Left ventricle myocardium inferior (tissue), 1 donor: ENCODE data around the gene MED22. TPM values are rescaled to one million over a fixed set of nuclear protein-coding genes. Genes with fewer than 3 reads are reported as not detected.

ENCODE experiments used
- DNase-seq: peaks from one replicate; pipeline ENCODE4 v3.0.0-alpha.2; 2020
- H3K27ac ChIP-seq: fragments of 200-600 bp; replicated peaks from 2 replicates; pipeline ENCODE4 v1.8.0; 2021
- H3K27me3 ChIP-seq: fragments of 200-600 bp; 2 replicates; pipeline ENCODE4 v1.8.0; 2021; ENCODE audit warnings: low read depth
- H3K36me3 ChIP-seq: fragments of 200-600 bp; 2 replicates; pipeline ENCODE4 v1.8.0; 2021
- H3K4me1 ChIP-seq: fragments of 200-600 bp; 2 replicates; pipeline ENCODE4 v1.8.0; 2021
- H3K4me3 ChIP-seq: fragments of 200-600 bp; 2 replicates; pipeline ENCODE4 v1.8.0; 2021; ENCODE audit warnings: mild to moderate bottlenecking, moderate library complexity
- H3K9me3 ChIP-seq: fragments of 200-600 bp; replicated peaks from 2 replicates; pipeline ENCODE4 v1.8.0; 2021
- intact Hi-C: fragments of 100-400 bp; cut with micrococcal nuclease; formaldehyde crosslinking; loops from one replicate; pipeline ENCODE4 v1.11.0; 2022
- total RNA-seq: library from RNA; stranded (reverse); fragmentation: NEBNext Ultra II Directional; extraction: Animal tissue kit (Norgen Biotek cat#: 25700); gene quantifications from one replicate; pipeline ENCODE4 v1.2.1, GENCODE V29; 2021
- TF ChIP-seq, protein P1 (sequence below): fragments of 200-600 bp; IDR thresholded peaks from 2 replicates; pipeline ENCODE4 v1.8.0; 2021; ENCODE audit warnings: antibody characterized with exemption, mild to moderate bottlenecking, borderline replicate concordance
- donor health status: DM: no; HTN: yes; CAD: no; lungs with severe emphysema.

The MED22 gene
- total RNA-seq, 1 donor from 2014 or later, result 18.4 TPM

DNA sequence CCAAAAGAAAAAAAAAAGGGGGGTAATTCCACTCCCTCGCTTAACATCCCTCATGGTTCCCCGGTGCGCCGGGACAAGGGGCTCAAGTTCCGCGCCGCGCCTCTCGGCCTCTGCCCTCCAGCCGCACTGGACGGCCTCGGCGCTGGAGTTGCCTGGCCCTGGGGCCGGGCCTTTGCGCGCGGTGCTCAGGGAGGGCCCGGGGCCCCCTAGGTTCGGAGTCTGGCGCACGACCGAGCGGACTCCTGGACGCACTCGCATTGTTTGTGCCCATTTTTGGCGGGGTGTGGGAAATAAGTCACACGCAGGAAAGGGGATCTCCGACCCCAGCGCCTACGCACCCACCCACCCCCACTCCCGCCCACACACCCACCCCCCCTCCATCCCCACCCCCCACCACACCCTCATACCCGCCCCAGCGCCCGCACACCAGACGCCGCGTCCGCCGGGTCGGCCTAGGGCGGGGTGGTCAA, 381 bp downstream of the MED22 start:
- Histone ChIP-seq H3K27ac (peak overlapping the region; percentile 91), H3K4me3 (peak overlapping the region; percentile 100), H3K36me3 (peaks cover 69% of the 10 kb centered on the region), H3K4me1 (peaks cover 45% of the 10 kb centered on the region), H3K9me3 (no peaks in the 10 kb centered on the region), H3K27me3 (no peaks in the 10 kb centered on the region)
- TF ChIP-seq, protein P1, sequence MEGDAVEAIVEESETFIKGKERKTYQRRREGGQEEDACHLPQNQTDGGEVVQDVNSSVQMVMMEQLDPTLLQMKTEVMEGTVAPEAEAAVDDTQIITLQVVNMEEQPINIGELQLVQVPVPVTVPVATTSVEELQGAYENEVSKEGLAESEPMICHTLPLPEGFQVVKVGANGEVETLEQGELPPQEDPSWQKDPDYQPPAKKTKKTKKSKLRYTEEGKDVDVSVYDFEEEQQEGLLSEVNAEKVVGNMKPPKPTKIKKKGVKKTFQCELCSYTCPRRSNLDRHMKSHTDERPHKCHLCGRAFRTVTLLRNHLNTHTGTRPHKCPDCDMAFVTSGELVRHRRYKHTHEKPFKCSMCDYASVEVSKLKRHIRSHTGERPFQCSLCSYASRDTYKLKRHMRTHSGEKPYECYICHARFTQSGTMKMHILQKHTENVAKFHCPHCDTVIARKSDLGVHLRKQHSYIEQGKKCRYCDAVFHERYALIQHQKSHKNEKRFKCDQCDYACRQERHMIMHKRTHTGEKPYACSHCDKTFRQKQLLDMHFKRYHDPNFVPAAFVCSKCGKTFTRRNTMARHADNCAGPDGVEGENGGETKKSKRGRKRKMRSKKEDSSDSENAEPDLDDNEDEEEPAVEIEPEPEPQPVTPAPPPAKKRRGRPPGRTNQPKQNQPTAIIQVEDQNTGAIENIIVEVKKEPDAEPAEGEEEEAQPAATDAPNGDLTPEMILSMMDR, result no peak
- DNase-seq, result peak; percentile 43
- intact Hi-C loops, result no loop called here

DNA sequence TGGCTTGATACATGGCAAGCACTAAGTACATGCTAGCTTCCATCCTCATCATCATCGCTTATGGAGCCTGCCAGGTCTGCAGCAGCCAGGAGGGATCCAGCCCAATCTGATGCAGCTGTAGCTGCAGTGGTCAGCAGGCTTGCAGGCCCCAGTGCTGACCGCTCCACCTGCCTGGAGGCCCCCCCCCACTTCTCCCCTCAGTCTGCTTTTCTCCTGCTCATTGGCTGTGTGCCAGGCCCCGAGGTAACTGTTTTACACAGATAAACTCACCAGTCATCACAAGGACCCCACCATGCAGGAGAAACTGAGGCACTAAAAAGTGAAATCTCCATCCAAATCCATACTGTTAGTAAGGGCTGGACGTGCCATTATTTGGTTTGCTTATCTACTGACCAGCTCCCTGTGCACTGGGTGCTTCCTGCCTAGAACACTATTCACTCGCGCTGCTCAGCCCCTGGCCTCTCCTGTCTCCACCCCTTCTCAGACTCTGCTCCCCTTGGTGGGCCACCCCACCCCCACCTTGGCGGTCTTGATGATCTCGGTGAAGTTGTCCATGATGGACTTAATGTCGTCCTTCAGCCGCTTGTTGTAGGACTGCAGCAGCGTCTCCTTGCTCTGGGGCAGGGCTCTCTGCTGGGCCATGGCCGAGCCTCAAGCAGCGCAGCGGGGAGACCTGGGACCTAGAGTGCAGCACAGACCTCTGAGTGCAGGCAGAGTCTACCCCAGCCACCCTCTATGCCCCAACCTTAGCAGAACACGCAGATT, 1.7 kb downstream of the MED22 start:
- Histone ChIP-seq H3K27me3 (no peaks in the 10 kb centered on the region), H3K4me1 (peaks cover 45% of the 10 kb centered on the region), H3K27ac (peak overlapping the region; percentile 91), H3K9me3 (no peaks in the 10 kb centered on the region), H3K36me3 (peaks cover 69% of the 10 kb centered on the region), H3K4me3 (peak overlapping the region; percentile 100)
- TF ChIP-seq, protein P1, result no peak
- no peak for DNase-seq
- intact Hi-C loops, result no loop called here

DNA sequence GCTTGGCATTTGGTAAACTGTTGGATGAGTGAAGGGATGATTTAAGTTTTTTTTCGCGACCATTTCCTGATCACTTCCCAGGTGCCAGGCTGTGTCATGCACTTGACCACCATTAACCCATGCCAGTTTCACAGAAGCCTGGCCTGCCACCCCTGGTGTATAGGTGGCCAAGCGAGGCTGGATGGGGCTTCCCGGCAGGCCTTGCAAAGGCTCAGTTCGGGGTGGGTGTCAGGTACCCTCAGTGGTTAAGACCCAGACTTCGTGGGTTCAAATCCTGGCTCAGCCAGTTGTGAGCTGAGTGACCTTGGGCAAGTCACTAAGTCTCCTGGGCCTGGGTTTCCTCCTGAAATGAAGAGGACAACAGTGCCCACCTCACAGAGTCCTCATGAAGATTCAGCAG, 2.3 kb downstream of the MED22 start:
- no peaks in the 10 kb centered on the region for H3K27me3 ChIP-seq
- no peak overlapping the region for H3K27ac ChIP-seq
- peaks cover 67% of the 10 kb centered on the region for H3K36me3 ChIP-seq
- no peak for DNase-seq
- H3K4me1 ChIP-seq, result peaks cover 45% of the 10 kb centered on the region
- intact Hi-C loops, result no loop called here
- no peak overlapping the region for H3K4me3 ChIP-seq
- TF ChIP-seq, protein P1, result no peak
- H3K9me3 ChIP-seq, result no peaks in the 10 kb centered on the region

DNA sequence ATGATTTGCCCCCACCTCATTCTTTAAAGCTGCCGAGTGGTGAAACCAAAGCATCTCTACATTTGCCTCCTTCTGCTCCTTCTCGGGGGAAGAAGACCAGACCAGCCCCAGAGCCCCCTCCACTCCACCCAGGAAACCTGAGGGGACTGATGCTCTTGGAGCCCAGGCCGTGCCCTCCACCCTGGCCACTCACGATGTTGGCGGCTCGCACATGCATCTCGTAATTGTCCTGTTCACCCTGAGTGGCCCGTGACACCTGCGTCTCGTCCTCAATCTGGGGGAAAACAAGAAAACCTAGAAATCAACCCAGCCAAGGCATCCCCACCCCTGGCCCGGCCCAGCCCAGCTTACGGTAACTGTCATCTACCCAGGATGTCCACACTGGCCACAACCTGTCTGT, 3.0 kb downstream of the MED22 start:
- intact Hi-C loops, result no loop called here
- no peak overlapping the region for H3K27ac ChIP-seq
- H3K36me3 ChIP-seq, result peaks cover 64% of the 10 kb centered on the region
- peaks cover 39% of the 10 kb centered on the region for H3K4me1 ChIP-seq
- TF ChIP-seq, protein P1, result no peak
- H3K27me3 ChIP-seq, result no peaks in the 10 kb centered on the region
- no peak overlapping the region for H3K4me3 ChIP-seq
- no peaks in the 10 kb centered on the region for H3K9me3 ChIP-seq
- DNase-seq, result no peak

DNA sequence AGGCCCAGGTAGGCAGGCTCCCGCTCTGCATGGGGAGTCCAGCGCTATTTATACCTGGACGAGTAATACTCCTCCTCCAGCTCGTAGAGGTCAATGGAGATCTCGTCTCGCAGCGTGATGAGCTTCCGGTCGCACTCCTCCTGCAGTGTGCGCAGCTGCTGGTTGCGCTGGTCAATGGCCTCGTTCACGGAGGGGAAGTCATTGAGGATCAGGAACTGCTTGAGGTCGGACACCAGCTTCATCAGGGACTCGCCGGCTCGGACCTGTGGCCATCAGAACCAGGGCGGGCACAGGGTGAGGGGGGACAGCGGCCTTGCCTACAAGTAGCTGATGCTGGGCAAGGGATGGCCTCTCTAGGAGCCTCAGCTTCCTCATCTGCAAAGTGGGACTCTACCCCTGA, 3.9 kb downstream of the MED22 start:
- TF ChIP-seq, protein P1, result no peak

More for the DNA sequence above, 3.9 kb downstream of the MED22 start:
- no peak overlapping the region for H3K27ac ChIP-seq
- peaks cover 55% of the 10 kb centered on the region for H3K36me3 ChIP-seq
- peaks cover 33% of the 10 kb centered on the region for H3K4me1 ChIP-seq
- DNase-seq, result no peak
- intact Hi-C loops, result no loop called here
- H3K27me3 ChIP-seq, result no peaks in the 10 kb centered on the region
- no peak overlapping the region for H3K4me3 ChIP-seq
- H3K9me3 ChIP-seq, result no peaks in the 10 kb centered on the region
